Mammary epithelial cell (primary cell): Measurements from ENCODE around the gene ROR1.

Experiments used
- EZH2 ChIP-seq: IDR thresholded peaks from 2 replicates; pipeline ENCODE4 v1.6.1; 2012; ENCODE audit warnings: low read length, inconsistent platforms, borderline replicate concordance
- TF ChIP-seq, protein P1 (sequence below), 2 donors: IDR thresholded peaks in 1 of 2; conservative IDR thresholded peaks in 1 of 2; 2 replicates each; pipeline ENCODE4 v1.5.1; 2011 to 2012; ENCODE audit warnings: inconsistent platforms in 2 of 2, low read length in 2 of 2, mild to moderate bottlenecking in 2 of 2, control low read depth in 1 of 2, low read depth in 1 of 2; ENCODE audit not compliant: insufficient read depth in 1 of 2; ENCODE audit errors: extremely low read depth in 1 of 2

DNA sequence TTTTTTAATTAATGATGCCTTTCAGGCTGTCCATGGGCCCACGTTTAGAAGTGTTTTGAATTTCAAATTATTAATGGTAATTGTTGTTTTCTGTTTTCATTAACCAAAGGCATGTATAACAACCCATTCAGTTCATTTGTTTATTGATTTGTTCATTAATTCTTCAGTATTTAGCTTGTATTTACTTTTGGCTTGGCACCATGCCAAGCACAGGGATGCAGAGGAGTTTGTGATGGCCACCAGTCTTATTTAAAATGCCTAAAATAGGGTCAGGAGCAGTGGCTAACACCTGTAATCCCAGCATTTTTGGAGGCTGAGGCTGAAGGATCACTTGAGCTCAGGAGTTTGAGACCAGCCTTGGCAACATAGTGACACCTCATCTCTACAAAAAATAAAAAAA is 75.3 kb downstream of the ROR1 start:
- TF ChIP-seq, protein P1, sequence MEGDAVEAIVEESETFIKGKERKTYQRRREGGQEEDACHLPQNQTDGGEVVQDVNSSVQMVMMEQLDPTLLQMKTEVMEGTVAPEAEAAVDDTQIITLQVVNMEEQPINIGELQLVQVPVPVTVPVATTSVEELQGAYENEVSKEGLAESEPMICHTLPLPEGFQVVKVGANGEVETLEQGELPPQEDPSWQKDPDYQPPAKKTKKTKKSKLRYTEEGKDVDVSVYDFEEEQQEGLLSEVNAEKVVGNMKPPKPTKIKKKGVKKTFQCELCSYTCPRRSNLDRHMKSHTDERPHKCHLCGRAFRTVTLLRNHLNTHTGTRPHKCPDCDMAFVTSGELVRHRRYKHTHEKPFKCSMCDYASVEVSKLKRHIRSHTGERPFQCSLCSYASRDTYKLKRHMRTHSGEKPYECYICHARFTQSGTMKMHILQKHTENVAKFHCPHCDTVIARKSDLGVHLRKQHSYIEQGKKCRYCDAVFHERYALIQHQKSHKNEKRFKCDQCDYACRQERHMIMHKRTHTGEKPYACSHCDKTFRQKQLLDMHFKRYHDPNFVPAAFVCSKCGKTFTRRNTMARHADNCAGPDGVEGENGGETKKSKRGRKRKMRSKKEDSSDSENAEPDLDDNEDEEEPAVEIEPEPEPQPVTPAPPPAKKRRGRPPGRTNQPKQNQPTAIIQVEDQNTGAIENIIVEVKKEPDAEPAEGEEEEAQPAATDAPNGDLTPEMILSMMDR (conservative IDR thresholded peaks at IDR 0.05 in 1 of 2, IDR thresholded peaks at IDR 0.05 in 1 of 2; ENCODE audit: extremely low read depth in 1 of 2, insufficient read depth in 1 of 2, low read depth in 1 of 2, low read length in 2 of 2): no peak
- TF ChIP-seq EZH2: no peak
